HT-29 (cell line): ENCODE results near the gene REEP3. TPM values are rescaled to one million over a fixed set of nuclear protein-coding genes. Genes with fewer than 3 reads are reported as not detected.

Experiments
- DNase-seq: peaks from one replicate; pipeline ENCODE4 v3.0.0-alpha.2; 2015; ENCODE audit warnings: low spot score
- total RNA-seq: library from RNA; depleted of rRNA; stranded (reverse); fragments of >200 nt; shearing (Covaris generic); gene quantifications from 2 replicates; pipeline ENCODE4 v1.2.3, GENCODE V29; 2014

Gene REEP3
- total RNA-seq, 1 experiment from 2014 or later, result 10.8 TPM

DNA sequence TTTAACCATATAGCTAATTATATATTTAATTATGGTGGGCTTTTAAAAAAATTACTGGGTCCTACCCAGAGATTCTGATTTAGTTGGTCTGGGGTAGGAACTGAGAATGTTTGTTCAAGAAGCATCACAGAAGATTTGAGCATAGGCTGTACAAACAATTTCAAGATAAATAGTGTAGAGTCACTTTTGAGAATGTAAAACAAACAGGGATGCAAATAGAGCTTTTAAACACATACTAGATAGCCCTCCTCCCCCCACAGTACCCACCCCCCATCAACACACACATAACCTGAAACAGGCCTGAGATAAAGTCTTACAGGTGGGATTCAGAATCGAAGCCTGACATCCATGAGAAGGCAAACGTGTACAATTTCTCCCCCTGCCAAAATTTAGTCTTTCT is 15.6 kb upstream of the REEP3 start:
- DNase-seq, result no peak

DNA sequence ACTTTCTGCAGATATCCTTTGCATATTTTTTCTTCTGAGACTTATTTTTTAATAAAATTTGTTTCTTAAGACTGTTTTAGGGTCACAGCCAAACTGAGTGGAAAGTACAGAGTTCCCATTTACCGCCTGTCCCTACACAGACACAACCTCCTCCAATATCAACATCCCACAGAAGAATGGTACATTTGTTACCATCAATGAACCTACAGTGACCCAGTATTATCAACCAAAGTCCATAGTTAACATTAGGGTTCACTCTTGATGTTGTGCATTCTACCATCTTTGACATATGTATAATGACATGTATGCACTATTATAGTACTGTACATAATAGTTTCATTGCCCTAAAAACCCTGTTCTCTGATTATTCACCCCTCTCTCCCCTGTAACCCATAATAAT is 14.6 kb upstream of the REEP3 start:
- DNase-seq, result no peak

DNA sequence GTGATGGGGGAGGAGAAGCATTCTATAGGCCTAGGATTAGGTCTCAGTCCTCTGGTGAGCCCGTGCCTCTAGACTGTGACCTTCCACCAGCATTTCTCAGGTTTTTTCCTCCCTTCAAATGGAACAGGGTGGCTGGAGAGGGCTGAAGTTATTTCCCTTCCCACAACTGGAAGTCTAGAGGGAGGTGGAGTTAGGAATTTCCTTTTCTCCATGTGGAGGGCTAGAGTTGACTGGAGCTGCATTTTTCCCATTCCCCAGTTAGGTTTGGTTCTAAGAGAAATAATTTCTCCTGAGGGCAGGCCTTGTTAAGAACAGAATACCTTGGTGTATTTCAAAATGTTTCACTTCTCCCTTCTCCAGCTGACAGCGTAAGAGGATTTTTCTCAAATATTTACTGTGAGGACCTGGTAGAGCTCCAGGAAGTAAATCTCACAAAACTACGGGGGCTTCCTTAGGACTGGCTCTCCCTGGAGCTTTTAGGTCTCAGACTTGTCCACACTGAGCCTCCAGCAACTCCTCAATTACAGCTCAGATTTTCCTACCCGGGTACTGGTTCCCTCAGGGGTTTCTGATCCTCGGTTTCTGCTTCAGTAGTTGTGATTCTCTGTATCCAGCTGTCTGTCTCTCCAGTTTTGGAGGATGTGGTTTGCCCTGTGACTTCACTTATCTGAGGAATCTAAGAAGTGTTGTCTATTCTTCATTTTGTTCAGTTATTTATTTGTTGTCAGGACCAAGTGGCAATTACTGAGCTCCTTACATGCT is 6.0 kb upstream of the REEP3 start:
- peak; percentile 62 for DNase-seq

DNA sequence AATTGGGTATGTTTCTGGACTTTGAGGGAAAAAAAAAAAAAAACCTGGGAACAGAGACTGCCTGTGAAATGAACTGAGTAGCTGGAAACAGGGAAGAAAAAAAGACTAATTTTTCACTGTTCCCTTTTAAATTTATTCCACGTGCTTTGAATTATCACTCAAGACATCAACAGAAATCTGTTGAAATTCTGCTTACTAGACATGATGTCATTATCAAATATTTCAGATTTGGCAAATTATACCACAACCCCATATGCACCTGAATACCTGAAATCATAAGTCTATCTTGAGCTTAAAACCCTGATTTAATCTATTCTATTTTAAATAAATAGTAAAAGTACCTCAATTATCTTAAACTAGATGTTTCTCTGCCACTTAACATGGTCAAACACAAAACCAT is 5.0 kb upstream of the REEP3 start:
- DNase-seq, result no peak

DNA sequence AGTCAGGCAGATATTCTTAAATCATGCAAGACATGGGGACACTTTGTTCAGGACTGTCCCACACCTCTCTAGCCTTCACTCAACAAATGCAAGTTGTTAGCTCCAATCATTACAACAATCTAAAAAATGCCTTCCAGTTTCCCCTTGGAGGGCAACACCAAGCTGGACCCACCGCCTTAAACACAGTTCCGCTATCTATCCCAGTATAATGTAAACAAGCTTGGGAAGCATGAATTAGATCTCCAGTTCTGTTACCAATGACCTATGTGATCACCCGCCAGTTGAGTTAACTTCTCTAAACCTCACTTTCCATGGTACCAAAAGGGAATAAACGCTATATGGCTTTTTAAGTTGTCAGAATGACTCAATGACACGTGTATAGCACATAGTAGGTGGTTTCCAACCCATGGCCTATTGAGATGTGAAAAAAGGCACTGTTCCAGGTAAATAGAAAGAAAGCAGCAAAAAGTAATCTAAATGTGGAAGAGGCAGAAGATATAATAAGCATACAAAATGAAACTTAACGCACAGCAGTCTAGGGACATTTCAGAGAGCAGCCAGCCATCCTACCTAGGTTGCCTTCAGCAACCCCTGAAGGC is 2.4 kb upstream of the REEP3 start:
- DNase-seq, result no peak

GRCh38 chr10:63521416-63522276 is 445 bp downstream of the REEP3 start:
- peak; percentile 76 for DNase-seq

- DNase-seq, result peak; percentile 75
Observed at GRCh38 chr10:63522277-63522687, 1.1 kb downstream of the REEP3 start.

DNA sequence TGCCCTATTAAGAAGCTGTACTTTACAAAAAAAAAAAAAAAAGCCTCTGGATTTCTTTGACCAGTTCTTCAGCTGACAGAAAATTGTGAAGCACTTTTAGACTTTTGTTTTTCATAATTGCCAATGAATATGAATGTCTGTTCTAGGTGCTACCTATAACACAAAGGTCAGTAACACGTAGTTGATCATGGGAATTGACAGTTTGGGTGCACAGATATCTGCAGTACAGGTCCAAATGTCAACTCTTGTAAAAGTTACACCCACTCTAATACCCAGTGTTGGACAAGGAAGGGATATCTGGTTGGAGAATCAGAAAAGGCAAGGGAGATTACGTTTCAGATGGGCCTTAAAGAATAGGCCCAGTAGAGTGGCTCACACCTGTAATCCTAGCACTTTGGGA is 1.8 kb downstream of the REEP3 start:
- DNase-seq, result peak; percentile 19

DNA sequence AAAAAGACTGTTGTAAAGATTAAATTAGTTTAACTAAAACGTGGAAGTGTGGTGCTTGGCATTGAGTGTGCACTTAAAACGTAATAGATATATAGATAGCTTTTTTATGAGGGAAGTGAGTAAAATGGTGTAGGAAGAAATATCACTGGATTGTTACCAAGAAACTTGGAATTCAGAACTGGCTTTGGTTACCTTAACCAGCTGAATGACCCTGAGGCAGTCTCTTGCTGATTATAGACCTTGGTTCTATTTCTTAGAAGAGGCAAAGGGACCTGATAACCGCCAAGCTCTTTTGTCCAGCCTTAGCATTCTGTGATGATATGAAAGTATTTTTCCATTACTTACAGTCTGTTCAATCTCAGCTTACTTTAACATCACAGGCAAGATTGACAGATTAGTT is 3.8 kb downstream of the REEP3 start:
- no peak for DNase-seq

- no peak for DNase-seq
Observed at GRCh38 chr10:63527401-63527800, 6.2 kb downstream of the REEP3 start.

DNA sequence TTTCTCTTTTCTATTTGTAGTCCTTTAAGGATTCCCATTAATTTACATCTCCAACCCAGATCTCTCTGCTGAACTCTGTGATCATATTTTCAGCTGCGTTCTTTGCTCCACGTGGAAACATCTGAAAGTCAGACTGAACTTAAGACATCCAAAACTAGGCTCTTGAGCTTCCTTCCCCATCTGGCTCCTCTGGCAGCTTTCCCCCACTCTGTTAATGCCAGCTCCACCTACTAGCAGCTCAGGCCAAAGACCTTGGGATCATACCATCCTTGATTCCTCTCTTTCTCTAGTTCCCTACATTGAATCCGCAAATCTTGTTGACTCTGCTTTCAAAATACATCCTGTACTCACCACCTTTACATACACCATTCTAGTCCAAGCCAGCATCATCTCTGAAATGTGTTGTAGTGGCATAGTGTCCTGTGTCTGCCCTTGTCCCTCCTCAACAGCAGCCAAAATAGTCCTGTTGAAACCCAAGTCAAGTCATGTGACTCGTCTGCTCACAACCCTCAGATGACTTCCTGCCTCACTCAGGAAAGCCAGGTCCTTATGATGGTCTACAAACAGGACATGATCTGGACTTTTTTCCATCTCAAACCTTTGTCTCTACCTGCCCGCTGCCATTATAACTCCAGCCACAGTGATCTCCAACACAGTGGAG is 7.0 kb downstream of the REEP3 start:
- no peak for DNase-seq

DNA sequence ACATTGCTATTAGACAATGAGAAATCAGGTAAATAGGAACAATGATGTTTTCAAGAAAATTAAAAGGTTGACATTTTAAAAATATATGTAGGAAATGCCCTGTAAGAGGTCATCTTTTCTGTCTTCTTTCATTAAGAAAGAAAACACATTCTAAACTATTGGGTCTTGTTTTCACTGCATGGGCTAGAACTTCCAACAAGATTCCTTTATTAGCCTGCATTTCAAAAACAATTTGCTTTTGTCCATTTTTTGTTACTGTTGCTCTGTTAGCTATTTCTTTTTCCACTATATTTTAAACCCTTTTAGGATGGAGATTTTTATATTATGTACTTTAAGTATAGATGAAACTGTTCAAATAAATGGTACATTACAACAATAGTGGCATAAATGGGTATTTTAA is 9.2 kb downstream of the REEP3 start:
- no peak for DNase-seq

DNA sequence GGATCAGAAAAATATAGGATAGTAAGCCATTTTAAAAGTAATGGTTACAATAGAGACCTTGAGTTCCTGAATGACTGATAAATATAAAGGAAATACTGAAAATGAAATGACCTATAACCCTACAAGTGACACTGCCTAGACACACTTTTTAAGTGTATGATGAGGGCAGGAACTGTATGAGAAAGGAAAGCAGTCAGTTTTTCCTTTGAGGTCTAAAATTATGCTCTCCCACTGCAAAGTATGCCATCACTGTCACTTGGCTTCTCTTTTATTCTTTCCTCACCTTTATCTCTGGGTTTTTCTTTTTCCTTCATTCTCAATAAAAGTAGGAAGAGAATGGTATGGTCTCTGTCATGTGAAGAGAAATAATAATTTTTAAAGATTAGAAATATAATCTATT is 13.5 kb downstream of the REEP3 start:
- no peak for DNase-seq

DNA sequence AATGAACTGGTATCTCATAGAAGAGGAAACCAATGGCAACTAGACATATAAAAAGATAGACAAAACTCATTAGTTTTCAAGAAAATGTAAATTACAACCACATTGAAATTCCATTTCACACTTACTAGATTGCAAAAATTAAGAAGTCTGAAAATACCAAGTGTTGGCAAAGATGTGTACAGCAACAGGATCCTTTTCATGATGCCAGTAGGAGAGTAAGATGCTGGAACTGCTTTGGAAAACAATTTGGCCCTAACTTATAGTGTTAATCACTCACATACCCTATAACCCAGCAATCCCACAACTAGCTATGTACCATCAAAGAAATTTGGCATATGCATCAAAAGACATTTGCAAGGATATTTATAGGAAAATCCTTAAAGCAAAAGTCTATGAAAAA is 15.5 kb downstream of the REEP3 start:
- DNase-seq, result no peak

DNA sequence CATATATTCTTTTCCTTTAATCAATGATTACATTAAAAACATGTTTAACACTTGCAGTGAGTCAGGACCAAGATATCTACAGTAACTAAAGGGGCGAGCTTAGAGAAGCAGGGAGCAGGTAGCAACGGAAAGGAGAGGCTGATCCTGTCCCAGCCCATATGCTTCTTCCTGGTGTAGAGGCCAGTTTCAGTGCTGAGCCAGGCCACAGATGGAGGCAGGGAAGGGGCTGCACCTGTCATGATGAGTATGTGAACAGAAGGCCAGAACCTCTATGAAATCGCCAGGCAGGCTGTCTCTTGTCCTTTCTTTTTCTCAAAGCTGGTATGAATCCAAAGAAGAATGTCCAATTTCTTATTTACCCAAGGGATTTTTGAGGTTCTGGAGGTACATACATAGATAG is 16.3 kb downstream of the REEP3 start:
- DNase-seq, result no peak

- DNase-seq, result no peak
Observed at GRCh38 chr10:63539377-63539776, 18.2 kb downstream of the REEP3 start.

DNA sequence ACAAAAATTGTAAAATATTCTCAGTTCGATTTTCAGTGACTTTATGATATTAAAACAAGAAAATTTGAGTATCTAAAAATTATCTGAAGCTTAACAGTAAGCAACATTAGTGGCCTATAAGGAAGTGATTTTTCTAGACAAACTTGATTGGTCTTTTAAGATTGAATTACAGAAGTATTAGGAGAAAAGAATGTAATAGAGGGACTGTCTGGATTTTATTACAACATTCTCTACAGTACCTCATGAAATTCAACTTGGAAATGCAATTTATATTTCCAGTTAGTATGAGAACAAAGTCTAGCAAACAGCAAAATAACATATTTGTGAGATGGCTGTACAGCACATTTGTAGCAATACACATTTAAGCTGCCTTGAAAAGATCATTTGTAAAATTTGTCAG is 18.8 kb downstream of the REEP3 start:
- DNase-seq, result no peak

DNA sequence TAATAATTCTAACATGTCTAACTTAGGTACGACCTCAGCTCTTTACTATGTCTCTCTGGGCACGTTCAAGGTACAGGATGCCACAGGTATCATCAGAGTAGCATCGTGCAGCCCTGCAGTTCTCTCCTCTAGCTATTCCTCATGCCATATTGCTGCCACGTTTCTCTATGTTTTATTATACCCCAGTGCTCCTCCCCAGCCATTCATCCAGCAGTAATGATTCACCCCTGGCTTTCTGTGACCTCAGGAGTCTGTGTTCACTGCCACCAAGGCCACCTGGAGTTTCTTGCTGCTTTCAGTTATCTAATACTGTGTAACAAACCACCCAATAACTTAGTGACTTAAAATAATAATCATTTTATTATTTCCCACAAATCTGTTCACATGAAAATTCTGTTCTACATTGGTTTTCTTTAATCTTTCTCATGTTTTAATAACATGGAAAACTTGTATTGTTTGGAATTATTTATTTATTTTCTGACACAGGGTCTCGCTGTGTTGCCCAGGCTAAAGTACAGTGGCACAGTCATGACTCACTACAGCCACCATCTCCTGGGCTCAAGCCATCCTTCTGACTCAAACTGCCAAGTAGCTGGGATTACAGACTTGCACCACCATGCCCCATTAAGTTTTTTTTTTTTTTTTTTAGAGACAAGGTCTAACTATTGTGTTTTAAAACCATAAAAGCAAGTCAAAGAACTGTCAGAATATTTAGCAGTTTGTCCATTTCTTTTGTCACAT is 21.8 kb downstream of the REEP3 start:
- no peak for DNase-seq

GRCh38 chr10:63543576-63543962 is 22.4 kb downstream of the REEP3 start:
- DNase-seq, result no peak

- DNase-seq, result no peak
Observed at GRCh38 chr10:63544418-63544817, 23.2 kb downstream of the REEP3 start.

GRCh38 chr10:63547628-63548360 is 26.6 kb downstream of the REEP3 start:
- no peak for DNase-seq
